SK-N-MC (cell line): ENCODE results near the gene RACGAP1.

Source experiments
- DNase-seq: peaks from one replicate; pipeline ENCODE4 v3.0.0-alpha.2; 2011; ENCODE audit warnings: low read depth, low spot score
- H3K27ac ChIP-seq: fragments of 200-600 bp; sonication (generic); 2 replicates; pipeline ENCODE4 v1.5.1; 2016; ENCODE audit warnings: mixed run types
- H3K36me3 ChIP-seq: fragments of 200-600 bp; sonication (generic); 2 replicates; pipeline ENCODE4 v1.6.1; 2017; ENCODE audit warnings: antibody characterized with exemption, low read length, mixed read lengths; ENCODE audit not compliant: insufficient read depth
- H3K4me3 ChIP-seq: fragments of 200-600 bp; sonication (generic); 2 replicates; pipeline ENCODE4 v1.5.1; 2016
- H3K9ac ChIP-seq: fragments of 200-600 bp; sonication (generic); 2 replicates; pipeline ENCODE4 v1.8.0; 2017; ENCODE audit warnings: mixed run types, mixed read lengths; ENCODE audit not compliant: insufficient read length
- H3K9me3 ChIP-seq: fragments of 200-600 bp; sonication (generic); 2 replicates; pipeline ENCODE4 v1.6.1; 2017; ENCODE audit warnings: low read depth, mild to moderate bottlenecking, antibody characterized with exemption, low read length, moderate library complexity, mixed read lengths
- EZH2 ChIP-seq: fragments of 200-600 bp; sonication (generic); IDR thresholded peaks from one replicate; pipeline ENCODE4 v1.6.1; 2017; ENCODE audit warnings: antibody characterized with exemption
- FOXP2 ChIP-seq: optimal IDR thresholded peaks from 2 replicates; pipeline ENCODE3; 2011; ENCODE audit warnings: mild to moderate bottlenecking, moderate library complexity; ENCODE audit not compliant: insufficient read depth; ENCODE audit errors: extremely low read length, control extremely low read depth
- POLR2AphosphoS5 ChIP-seq: IDR thresholded peaks from 2 replicates; pipeline ENCODE4 v1.6.1; 2012; ENCODE audit warnings: mild to moderate bottlenecking, low read depth, low read length, borderline replicate concordance

RACGAP1 gene

DNA sequence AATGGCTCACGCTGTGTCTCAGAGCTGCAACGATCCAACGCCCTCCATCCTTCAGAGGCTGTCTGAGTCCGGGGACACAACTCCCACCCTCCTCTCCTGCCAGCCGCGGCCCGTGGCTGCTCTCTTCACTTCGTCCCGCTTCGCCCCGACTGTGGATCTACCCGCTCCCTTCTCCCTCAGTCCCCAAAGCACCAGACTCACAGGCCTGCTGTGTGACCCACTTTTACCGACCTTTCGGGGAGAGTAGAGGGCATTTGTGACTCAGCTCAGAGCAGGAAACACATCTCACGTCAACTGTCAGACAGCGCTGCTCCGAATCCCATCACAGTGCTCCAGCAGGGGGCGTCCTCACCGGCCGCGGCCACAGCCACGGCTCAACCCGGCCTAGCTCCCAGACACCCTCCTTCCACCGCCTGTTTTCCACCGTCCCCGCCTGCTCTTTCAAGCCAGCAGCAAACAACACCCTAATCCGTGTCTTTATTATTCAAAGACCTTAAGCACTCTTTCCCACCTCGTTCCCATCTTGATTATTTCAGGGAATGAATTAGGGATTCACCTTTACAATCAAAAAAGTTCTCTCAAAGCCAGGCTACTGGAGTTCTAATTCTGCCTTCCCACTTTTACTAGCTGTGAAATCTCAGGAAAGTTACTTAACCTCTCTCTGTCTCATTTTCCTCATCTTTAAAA, 79.8 kb downstream of the RACGAP1 start:
- Histone ChIP-seq H3K9me3 (no peaks in the 10 kb centered on the region), H3K36me3 (no peaks in the 10 kb centered on the region), H3K4me3 (no peak overlapping the region), H3K27ac (no peak overlapping the region), H3K9ac (no peak overlapping the region)
- TF ChIP-seq POLR2AphosphoS5 (no peak), FOXP2 (no peak), EZH2 (no peak)
- DNase-seq = no peak

DNA sequence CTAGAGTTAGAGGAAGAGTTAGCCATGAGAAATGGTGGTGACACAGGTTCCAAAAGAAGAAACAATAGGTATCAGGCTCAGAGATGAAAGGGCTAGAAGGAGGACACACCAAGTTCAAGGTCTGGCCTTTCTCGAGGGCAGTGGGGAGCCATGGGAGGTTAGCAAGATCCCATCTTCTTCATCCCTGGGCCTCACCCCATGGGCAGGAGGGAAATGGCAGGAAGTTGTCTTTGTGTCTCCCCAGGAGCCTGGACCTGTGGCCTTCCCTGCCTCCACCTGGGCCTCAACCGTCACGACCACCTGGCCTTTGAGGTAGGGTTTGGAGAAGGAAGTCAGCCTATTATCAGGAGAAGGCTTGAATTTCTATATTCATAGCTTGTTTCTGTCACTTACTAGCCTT, 80.6 kb downstream of the RACGAP1 start:
- no peak for TF ChIP-seq POLR2AphosphoS5
- TF ChIP-seq FOXP2 = no peak
- no peak for TF ChIP-seq EZH2
- Histone ChIP-seq H3K4me3 (no peak overlapping the region), H3K36me3 (no peaks in the 10 kb centered on the region), H3K9me3 (no peaks in the 10 kb centered on the region), H3K9ac (no peak overlapping the region), H3K27ac (no peak overlapping the region)
- no peak for DNase-seq

DNA sequence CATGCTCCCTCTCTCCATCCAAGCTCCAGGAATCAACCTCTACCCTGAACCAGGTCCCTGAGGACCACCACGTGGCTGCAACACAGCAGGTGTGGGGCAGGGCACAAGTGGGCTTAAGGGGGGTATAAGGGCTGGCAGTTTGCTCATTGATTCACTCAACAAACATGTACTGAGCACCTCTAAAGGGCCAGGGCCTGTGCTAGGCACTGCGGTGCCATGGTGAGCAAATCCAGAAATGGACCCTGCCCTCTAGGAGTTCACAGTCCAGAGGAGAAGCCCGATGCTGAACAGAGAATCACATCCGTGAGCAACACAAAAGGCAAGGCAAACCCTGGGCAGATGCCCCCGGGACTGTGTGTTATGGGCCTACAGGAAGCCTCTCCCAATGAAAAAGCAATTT, 81.2 kb downstream of the RACGAP1 start:
- TF ChIP-seq EZH2 = no peak
- no peak for TF ChIP-seq FOXP2
- Histone ChIP-seq H3K9ac (no peak overlapping the region), H3K27ac (no peak overlapping the region), H3K36me3 (no peaks in the 10 kb centered on the region), H3K4me3 (no peak overlapping the region), H3K9me3 (no peaks in the 10 kb centered on the region)
- no peak for DNase-seq

DNA sequence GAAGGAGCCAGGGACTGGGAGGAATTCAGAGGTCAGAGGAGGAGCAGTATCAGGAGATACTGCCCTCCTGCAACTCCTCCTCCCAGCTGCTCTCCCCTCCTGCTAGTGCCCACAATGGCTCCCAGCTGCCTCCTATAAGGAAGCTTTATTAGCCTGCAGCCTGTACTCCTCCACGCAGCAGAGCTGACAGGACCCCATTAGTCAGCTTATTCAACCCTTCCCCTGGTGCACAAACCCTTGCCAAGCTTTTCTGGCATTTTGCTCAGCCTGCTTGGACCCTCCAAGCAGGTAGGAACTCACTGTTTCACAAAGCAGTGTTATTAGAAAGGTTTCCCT, 81.7 kb downstream of the RACGAP1 start:
- Histone ChIP-seq H3K36me3 (no peaks in the 10 kb centered on the region), H3K9me3 (no peaks in the 10 kb centered on the region), H3K4me3 (no peak overlapping the region), H3K9ac (no peak overlapping the region), H3K27ac (no peak overlapping the region)
- DNase-seq = no peak
- TF ChIP-seq POLR2AphosphoS5 = no peak
- no peak for TF ChIP-seq EZH2
- no peak for TF ChIP-seq FOXP2

DNA sequence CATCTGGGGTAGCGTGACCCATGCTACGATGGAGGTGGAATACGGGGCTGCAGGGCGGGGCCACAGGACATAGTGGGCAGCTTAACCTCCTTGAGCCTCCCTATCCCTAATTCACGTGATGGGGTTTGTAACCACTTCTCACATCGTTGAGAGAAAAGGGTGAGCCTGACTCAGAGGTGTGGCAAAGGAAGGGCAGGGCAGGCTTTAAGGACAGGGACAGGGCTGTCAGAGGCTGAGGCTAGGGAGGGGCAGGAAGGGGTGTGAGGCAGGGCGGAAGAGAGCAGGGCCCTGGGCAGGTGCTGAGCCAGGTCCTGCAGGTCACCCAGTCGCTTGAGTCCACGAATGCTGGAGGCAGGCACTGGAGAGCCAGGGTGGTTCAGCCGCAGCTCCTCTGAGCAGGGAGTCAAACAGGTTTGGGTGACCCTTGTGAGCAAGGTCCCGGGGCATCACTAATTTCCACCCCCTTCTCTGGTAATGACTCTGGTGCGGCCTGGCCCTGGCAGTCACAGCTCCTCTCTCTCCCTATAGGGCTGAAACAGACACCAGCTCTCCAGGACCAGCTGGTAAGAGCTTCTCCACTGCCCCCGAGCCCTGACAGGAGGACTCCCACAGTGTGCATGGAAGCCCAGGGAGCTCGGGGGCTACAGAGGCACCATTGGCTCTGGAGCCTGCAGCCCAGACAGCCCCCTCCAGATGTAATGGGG, 82.2 kb downstream of the RACGAP1 start:
- DNase-seq = no peak
- H3K9ac ChIP-seq = no peak overlapping the region
- no peaks in the 10 kb centered on the region for H3K36me3 ChIP-seq
- no peak overlapping the region for H3K4me3 ChIP-seq
- TF ChIP-seq FOXP2 (no peak), EZH2 (no peak), POLR2AphosphoS5 (no peak)
- no peak overlapping the region for H3K27ac ChIP-seq
- H3K9me3 ChIP-seq = no peaks in the 10 kb centered on the region

DNA sequence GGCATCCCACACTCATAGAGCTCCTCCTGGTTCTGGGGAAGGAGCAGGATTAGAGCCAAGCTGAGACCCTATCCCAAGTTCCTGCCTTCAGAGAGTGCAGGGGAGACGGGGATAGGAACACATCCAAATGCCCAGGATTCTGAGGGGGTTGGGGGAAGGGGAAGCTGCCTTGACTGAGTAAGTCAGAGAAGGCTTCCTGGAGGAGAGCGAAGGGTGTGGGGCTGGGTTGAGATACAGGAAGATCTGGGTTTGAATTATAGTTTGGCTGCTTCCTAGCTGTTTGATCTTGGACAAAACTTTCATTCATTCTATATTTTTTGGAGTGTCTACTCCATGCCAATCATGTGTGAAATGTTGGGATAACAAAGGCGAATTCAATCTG, 82.8 kb downstream of the RACGAP1 start:
- DNase-seq = no peak
- Histone ChIP-seq H3K4me3 (no peak overlapping the region), H3K9ac (no peak overlapping the region), H3K27ac (no peak overlapping the region), H3K36me3 (no peaks in the 10 kb centered on the region), H3K9me3 (no peaks in the 10 kb centered on the region)
- TF ChIP-seq POLR2AphosphoS5 (no peak), FOXP2 (no peak), EZH2 (no peak)

DNA sequence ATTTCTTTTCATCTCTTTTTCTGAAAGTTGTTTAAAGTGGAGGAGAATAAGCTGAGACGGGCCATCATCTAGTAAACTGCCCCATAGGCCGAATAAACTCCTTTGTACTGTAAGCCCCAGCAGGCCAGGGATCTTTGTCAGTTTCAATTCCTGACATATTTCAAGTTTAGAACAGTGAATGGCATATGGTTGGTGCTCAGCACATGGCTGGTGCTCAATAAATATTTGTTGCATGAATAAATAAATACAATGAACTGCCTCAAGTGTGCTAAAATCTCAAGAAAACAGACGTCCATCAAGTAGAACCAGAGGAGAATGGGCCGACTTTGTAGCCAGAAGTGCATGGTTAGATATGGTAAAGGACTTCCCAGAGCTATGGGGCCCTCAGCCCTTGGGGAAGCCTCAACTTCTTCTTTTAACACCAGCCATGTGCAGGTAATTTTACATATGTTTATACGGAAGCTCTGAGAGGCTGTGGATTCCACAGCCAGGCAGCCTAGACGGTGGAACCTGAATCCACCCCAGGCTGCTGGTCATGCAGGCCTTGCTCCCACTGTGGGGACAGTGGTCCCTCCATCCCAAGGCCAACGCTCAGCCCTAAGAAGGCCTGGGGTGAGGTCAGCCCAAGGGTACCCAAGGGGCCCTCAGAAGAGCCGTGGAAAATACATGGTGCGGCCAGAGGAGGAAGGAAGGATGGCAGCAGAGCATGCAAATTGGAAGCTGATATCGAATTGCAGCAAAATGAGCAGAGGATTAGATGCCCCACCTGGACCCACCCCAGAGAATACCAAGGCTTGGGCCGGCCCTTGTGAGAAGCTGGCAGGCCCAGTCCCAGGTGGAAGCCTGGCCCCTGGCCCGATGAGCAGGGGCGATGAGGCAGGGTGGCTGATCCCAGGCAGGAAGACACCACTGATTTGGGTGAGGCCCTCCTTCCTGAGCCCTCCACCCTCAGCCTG, 83.5 kb downstream of the RACGAP1 start:
- no peak overlapping the region for H3K4me3 ChIP-seq
- TF ChIP-seq POLR2AphosphoS5 = no peak
- TF ChIP-seq FOXP2 = no peak
- no peak for TF ChIP-seq EZH2
- no peaks in the 10 kb centered on the region for H3K9me3 ChIP-seq
- no peak overlapping the region for H3K27ac ChIP-seq
- no peaks in the 10 kb centered on the region for H3K36me3 ChIP-seq
- H3K9ac ChIP-seq = no peak overlapping the region
- no peak for DNase-seq

DNA sequence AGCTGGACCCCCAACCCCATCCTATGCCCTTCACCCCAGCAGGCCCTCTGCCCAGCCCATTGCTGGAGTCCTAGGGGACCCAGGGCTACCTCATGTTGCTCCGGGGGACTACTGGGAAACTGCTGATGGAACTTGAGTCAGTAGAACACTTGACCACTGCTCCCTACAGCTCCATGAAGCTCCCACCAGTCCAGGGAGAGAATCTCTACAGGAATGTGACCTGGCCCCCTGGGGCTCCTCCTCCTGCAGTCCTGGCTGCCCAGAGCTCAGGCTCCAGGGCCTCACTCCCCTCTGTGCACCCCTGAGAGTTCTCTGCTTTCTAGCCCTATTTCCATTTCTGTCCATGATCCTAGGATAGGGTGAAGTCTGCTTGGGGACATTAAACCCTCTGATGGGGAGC, 85.6 kb downstream of the RACGAP1 start:
- no peak overlapping the region for H3K27ac ChIP-seq
- no peaks in the 10 kb centered on the region for H3K36me3 ChIP-seq
- H3K9ac ChIP-seq = no peak overlapping the region
- no peak for TF ChIP-seq POLR2AphosphoS5
- TF ChIP-seq EZH2 = no peak
- TF ChIP-seq FOXP2 = no peak
- H3K4me3 ChIP-seq = no peak overlapping the region
- no peak for DNase-seq
- no peaks in the 10 kb centered on the region for H3K9me3 ChIP-seq
